Prostate gland (tissue), 2 donors: ENCODE results near the gene UNC13B.
"Not testable (repeated sequence)": the region's sequence is repeated elsewhere in the genome, so short reads cannot be mapped to it uniquely, and the experiment has no call there.

Experiments
- POLR2AphosphoS5 ChIP-seq: sonication (generic); formaldehyde crosslinking; IDR thresholded peaks from one replicate; pipeline ENCODE4 v1.6.1; 2017; ENCODE audit warnings: antibody characterized with exemption
- TF ChIP-seq, protein P1 (sequence below), 4 experiments: fragments of 200-600 bp in 2 of 4; fragments of 450-650 bp in 2 of 4; sonication (generic) in 2 of 4; IDR thresholded peaks; 1 replicate in 3 of 4; 2 replicates in 1 of 4; pipeline ENCODE4 v1.5.1; 2016 to 2019; ENCODE audit warnings: antibody characterized with exemption in 4 of 4, mild to moderate bottlenecking in 2 of 4, moderate library complexity in 2 of 4

DNA sequence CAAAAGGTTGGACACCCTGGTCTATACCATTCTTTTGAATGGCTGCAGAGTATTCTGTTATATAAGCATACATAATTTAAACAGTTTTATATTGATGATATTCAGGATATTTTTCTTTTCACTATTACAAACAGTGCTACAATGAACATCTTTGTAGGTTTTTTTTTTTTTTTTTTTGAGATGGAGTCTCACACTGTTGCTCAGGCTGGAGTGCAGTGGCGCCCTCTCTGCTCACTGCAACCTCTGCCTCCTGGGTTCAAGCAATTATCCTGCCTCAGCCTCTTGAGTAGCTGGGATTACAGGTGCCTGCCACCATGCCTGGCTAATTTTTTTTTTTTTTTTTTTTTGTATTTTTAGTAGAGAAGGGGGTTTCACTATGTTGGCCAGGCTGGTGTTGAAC, 5.6 kb downstream of the UNC13B start:
- TF ChIP-seq, protein P1, sequence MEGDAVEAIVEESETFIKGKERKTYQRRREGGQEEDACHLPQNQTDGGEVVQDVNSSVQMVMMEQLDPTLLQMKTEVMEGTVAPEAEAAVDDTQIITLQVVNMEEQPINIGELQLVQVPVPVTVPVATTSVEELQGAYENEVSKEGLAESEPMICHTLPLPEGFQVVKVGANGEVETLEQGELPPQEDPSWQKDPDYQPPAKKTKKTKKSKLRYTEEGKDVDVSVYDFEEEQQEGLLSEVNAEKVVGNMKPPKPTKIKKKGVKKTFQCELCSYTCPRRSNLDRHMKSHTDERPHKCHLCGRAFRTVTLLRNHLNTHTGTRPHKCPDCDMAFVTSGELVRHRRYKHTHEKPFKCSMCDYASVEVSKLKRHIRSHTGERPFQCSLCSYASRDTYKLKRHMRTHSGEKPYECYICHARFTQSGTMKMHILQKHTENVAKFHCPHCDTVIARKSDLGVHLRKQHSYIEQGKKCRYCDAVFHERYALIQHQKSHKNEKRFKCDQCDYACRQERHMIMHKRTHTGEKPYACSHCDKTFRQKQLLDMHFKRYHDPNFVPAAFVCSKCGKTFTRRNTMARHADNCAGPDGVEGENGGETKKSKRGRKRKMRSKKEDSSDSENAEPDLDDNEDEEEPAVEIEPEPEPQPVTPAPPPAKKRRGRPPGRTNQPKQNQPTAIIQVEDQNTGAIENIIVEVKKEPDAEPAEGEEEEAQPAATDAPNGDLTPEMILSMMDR (IDR thresholded peaks at IDR 0.05) = not testable (repeated sequence)
- not testable (repeated sequence) for TF ChIP-seq POLR2AphosphoS5
